DMS 273 treated with DMSO at 0.1 percent for 48 hours (cell line): ENCODE data around the gene ATP2B3.

Experiments used
- DNase-seq: peaks from one replicate; lab custom pipeline; 2025; lab: John Stamatoyannopoulos, UW

The ATP2B3 gene

DNA sequence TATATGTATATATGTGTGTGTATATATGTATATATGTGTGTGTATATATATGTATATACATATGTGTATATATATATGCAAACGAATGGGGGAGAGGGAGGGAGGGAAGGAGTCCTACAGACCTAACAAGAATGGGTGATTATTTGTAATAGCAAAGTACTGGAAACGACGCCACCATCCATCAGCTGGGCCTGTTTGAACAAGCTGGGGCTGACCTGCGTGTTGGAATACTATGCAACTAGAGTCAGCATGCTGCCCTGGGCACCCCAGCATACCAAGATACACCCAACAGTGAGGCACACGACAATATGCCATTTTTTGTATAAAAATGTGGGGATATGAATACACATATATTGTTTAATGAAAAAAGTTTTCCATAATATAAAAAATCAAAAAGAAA is 103.1 kb downstream of the ATP2B3 start:
- DNase-seq, result no peak

DNA sequence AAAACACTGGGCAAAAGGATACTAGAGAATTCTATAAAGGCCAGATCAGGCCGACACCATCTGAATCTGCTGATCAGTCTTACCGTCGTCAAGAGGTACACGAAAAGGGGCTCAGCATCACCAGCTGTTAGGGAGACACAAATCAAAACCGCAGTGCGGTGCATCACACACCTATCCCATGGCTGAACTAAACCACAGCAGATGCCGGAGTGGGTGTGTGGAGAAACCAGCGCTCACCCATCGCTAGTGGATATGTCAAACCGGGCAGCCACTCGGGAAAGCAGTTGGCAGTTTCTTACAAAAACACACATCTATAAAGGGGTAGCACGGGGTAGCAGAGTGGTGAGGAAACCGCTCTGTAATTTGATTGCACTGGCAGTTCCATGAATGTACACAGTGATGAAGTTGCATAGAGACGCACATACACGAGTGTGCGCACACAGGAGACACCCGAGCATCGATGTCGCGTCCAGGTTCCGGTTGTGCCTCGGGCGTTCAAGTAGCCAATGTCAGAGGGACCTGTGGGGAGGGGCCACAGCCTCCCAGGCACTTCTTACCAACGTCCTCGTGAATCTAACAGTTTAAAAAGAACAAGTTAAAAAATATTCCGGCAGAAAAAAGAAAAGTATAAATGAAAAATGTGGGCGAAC is 104.6 kb downstream of the ATP2B3 start:
- no peak for DNase-seq

DNA sequence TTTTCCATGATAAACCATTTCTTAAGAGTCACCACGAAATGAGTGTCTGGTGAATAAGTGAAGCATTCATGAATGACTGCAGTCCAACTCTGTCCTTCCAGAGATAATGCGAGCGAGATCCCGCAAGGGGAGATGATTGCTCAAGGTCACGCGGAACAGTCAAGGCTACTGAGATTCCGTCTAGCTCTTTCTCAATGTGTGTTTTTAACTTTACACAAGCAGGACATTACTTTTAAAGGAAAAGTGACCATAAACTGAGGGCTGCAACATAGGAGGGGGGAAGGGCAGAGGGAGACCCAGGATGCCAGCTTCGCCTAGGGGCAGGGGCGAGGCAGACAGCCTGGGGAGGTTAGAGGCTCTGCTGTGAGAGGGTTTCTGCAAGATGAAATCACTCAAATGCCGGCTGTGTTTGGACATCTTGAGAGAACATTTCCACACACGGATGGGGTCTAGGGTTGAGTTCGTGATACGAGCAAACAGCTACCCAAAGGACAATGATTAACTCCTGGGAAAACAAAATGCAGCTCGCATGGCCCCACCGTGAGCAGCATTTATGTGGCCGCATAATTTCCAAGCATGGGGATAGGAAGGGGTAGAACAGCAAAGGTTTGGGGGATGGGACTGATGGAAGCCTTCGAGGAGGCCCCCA is 105.3 kb downstream of the ATP2B3 start:
- DNase-seq, result no peak

DNA sequence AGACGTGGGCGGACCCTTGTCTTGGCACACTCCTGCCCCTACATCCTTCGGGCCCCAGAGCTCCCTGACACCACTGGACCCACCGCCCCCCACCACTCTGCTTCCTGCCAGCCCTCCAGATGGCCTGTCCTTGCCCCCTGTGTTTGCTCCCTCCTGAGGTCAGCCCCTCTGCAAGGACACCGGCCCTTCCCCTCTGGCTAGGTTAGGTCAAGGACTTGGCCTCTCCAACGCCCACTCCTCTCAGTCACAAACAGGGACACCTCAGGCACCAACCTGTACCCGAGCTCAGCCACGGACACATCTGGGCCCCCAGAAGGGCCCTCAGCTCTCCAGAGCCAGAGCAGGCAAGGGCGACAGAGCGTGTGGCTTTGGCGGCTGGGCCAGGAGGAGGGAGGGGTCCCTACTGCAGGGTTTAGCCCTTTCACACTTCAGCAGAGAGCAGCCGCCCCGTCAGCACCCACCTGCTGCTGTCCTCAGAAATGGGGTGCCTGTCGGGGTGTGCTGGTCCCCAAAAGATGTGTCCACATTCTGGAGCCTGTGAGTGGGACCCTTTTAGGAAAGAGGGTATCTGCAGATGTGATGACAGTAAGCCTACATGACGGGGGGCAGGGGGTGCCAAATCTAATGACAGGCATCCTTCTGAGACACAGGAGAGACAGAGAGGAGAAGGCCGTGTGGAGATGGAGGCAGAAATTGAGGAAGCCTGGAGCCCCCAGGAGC is 106.0 kb downstream of the ATP2B3 start:
- DNase-seq, result no peak

DNA sequence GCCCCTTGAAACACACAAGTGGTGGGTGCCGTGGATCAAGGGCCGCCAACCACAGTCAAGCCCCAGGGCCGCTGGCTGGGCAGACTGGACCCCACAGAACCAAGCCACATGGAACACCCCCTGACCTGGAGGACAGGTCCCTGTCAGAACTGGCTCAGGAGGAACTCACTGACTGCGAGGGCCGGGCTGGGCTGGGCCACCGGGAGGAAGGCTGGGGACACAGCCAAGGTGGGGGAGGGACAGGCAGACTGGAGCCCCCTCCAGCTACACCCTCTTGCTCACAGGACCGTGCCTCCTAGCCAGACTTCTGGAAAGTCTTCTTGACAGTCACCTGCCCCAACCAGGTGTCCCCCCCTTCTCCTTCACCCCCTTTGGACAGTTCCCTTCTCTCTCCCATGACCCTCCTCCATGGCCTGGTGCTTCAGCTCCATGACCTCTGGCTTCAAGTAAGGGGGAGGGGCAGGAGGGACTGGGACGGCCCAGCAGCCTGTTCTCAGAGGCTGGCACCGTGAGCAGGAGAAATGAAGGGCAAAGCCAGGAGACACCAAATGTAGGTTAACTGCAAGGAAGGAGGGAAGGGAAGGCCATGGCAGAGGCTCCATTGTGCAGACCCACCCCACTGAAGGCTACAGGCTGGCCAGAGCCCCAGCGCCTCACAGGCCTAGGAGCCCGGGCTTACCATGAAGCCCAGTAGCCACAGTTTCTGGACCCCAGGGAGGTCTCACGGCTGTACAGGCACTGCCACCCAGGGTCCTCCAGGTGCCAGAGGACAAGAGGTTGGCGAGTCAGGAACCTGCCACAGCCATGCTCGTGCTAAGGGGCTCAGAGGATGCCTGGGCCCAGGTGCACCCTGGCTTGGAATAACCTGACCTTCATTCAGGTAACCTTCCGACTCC is 107.0 kb downstream of the ATP2B3 start:
- no peak for DNase-seq

DNA sequence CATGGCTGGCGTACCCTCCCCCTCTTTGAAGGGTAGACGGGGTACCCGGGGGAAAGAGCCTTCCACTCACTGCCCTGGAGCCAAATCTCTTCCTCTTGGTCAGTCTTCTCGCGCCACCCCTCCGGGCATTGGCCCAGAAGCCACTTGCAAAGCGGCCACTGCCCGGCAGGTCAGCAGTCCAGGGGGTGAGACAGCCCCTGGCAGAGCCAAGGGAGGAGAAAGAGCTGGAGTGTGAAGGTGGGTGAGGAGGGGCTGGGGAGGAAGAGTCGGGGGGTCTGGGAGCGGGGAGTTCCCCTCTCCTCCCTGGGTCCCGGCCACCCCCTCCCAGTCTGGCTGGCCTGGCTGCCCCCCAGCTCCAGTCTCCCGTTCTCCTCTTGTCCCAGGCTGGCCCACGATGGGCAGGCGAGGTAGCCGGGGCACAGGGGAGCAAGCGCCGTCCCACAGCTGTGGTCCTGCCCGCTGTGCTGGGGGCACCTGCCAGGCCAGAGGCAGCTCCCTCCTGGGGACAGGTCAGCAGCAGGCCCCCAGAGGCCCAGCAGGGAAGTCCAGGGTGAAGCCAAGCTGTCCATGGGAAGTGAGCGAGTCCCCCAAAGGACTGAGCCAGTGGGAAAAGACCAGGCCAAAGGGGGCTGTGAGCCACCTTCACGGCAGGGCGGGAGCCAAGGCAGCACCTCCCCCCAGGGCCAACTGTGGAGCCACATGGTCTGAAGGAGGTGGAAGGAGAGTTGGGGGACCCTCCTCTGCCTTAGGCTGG is 108.0 kb downstream of the ATP2B3 start:
- DNase-seq, result no peak

DNA sequence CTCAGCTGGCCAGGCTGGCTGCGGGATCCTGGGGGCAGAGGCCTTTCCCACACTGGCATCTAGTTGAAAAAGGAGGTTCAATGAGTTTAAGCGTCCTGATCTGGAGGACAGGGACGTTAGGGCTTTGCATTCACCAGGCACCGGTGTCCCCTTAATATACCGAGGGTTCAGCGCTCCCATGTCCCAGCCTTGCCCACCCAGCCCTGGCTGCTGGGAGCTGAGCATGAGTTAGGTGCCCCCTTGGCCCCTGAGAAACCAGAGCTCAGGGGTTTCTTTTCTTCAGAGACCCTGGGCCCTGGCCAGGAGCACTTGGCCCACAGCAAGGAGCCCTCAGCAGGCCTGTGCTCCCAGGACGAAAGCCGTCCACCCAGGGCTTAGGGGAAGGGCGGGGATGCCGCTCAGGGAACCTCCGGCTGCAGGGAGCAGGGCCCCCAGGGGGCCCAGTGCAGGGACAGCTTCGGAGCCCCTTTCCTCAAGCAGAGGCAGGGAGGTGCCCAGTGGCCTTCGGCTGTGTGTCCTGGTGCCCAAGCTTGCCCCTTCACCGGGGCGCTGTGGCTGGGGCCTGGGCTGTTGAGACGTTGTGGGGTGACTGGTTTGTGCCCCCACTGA is 108.7 kb downstream of the ATP2B3 start:
- no peak for DNase-seq

DNA sequence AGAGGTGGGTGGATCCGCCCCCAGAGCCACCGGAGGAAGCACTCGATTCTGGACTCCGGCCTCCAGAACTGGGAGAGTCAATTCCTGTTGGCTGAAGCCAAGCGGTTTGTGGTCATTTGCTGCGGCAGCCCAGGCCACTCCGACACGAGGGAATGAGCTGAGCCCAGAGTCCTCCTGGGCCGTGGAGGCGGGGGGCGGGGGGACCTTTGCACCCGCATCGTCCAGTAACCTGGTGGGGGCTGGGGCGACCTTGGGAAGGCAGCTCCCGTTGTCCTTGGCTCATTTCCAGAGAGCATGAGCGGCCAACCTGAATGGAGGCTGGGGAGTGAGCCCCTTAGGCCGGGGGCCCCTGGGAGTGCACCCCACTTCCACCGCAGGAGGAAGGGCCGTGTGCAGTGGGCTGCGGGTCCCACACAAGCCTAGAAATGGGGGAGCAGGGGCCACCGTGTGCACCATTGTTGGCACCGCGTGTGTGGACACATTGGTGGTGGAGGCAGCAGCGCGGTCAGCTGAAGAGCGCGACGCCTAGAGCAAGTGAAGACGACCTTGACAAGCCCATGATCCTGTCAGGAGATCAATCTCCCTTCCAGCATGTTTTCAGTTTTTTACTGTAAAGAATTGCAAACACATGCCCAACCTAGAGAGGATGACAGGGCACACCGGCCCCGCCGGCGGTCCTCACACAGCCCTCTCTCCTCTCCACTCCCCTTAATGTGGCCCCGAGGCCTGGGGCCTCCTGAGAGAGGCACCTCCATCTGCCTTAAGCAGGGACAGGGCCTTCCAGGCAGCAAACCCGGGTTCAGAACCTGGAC is 109.6 kb downstream of the ATP2B3 start:
- DNase-seq, result no peak

DNA sequence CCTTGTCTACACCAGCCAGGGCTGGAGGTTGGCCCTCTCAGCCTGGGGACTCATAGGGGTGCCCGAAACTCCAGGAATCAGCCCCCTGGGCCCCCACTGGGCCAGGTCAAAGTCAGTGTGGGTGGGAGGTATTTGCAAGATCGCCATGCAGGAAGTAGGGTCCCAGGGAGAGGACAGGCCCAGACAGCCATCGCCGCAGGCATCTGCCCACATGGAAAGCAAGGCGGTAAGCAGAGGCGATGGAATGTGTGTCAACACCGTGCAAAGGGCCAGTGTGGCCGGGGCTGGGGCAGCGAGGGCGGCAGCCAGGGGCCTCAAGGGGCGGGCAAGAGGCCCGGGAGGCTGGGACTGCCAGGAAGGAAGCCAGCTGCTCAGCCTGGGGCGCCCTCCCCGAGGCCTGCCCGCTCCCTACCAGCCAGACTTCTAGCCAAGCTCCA is 110.3 kb downstream of the ATP2B3 start:
- DNase-seq, result no peak

DNA sequence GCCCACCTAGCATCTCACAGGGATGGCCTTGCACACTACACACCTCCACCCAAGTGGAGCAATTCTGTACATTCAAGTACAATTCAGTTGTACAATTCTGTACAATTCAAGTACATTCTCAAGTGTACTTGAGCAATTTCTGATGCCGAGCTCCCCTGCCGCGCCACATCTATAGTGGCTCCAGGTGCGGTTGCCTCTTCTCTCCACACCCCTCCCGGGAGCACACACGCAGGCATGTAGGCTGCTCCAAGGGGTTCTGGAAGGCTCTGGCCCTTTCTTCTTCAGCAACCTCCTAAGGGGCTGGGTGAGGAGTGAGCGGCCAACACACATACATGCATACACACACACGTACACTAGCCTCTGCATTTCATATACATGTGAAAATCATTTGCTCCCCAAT is 110.7 kb downstream of the ATP2B3 start:
- no peak for DNase-seq

DNA sequence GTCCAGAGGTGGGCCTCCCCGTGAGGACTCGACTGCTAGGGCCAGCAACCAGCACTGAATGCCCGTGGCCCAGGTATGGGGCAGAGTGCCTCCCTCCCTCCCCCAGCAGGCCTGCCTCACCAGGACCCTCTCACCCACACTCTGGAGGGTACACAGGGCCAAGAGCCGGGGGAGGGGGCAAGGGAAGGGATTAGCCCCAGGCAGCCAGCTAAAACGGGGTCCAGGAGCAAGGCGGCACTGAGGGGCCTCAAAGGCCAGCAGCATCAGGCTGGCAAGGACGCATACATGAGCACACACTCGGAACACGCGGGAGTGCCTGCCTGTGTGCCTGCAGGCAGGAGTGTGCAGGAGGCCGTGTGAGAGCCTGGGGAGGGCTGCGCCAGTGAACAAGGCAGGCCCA is 111.2 kb downstream of the ATP2B3 start:
- DNase-seq, result no peak

DNA sequence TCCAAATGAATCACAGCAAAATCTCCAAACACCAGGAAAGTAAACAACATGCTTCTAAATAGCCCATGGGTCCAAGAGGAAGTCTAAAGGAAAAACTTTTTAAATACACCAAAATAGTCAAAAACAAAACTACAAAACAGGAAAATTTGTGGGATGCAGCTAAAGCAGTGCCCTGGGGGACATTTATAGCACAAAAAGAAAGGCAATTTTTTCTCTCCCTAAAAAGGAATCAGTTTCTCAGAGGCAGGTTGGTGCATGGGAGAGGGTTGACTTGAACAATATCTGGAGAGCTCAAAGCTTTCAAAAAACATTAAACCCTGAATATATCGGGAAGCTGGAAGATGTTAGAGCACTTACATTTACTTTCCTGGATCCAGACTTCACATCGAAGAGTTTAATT is 113.9 kb downstream of the ATP2B3 start:
- no peak for DNase-seq

DNA sequence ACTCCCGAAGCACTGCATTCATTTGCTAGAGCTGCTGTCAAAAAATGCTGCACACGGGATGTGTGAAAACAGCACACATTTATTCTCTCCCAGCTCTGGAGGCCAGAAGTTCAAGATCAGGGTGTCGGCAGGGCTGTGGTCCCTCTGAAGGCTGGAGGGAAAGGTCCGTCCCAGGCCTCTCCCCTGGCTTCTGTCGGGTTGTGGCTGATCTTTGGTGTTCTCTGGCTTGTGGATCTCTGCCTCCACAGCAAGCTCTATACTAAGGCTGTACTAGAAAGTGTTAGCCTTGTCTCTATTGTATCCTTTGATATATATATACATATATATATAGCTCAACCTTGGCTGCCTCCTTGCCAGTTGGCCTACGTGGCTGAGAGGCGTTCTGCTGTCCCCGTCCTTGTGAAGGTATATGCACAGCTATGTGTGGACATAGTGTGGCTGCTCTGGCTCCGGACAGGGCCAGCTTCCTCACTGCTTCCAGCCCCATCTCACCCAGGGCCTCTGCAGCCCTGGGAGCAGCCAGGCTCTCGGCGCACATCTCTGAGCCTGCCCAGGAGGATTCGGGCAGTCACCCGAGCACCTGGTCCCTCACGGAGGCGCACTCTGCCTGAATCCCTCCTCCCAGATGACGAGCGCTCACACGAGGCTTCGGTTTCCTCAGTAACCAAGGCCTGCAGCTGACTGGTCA is 114.6 kb downstream of the ATP2B3 start:
- no peak for DNase-seq
